22Rv1 (cell line): ENCODE measurements around the gene KATNAL1.

ENCODE experiments used
- CTCF ChIP-seq: fragments of 450-650 bp; IDR thresholded peaks from 2 replicates; pipeline ENCODE4 v1.5.1; 2017; ENCODE audit warnings: mild to moderate bottlenecking
- ZFX ChIP-seq: fragments of 450-650 bp; IDR thresholded peaks from 2 replicates; pipeline ENCODE4 v1.6.1; 2017; ENCODE audit warnings: antibody characterized with exemption, borderline replicate concordance

- no peak for TF ChIP-seq CTCF
- TF ChIP-seq ZFX: no peak
Measured at GRCh38 chr13:30319655-30320054, 12.3 kb upstream of the KATNAL1 start.
